DOHH2 (cell line): ENCODE data around the gene RSBN1.

Experiments used
- EZH2phosphoT487 ChIP-seq: fragments of 200-600 bp; sonication (generic); IDR thresholded peaks from 2 replicates; pipeline ENCODE4 v1.6.1; 2017; ENCODE audit warnings: borderline replicate concordance, mild to moderate bottlenecking, antibody characterized with exemption, low read length, moderate library complexity, mixed read lengths
- TF ChIP-seq, protein P1 (sequence below): fragments of 200-600 bp; sonication (generic); IDR thresholded peaks from one replicate; pipeline ENCODE4 v1.5.1; 2014; ENCODE audit warnings: antibody characterized with exemption, mild to moderate bottlenecking, low read depth, low read length; ENCODE audit not compliant: poor library complexity, severe bottlenecking

DNA sequence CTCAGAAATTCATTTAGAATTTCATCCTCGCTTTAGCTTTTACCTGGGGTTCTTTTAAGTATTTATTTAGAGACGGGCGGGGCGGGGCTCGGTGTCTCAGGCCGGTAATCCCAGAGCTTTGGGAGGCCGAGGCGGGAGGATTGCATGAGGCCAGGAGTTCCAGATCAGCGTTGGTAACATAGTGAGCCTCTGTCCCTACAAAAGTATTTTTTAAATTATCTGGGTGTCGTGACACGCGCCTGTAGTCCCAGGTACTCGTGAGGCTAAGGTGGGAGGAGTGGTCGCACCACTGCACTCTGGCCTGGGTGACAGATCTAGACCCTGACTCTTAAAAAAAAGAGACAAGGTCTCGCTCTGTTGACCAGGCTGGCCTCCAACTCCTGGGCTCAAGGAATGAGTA is 942 bp upstream of the RSBN1 start:
- TF ChIP-seq, protein P1, sequence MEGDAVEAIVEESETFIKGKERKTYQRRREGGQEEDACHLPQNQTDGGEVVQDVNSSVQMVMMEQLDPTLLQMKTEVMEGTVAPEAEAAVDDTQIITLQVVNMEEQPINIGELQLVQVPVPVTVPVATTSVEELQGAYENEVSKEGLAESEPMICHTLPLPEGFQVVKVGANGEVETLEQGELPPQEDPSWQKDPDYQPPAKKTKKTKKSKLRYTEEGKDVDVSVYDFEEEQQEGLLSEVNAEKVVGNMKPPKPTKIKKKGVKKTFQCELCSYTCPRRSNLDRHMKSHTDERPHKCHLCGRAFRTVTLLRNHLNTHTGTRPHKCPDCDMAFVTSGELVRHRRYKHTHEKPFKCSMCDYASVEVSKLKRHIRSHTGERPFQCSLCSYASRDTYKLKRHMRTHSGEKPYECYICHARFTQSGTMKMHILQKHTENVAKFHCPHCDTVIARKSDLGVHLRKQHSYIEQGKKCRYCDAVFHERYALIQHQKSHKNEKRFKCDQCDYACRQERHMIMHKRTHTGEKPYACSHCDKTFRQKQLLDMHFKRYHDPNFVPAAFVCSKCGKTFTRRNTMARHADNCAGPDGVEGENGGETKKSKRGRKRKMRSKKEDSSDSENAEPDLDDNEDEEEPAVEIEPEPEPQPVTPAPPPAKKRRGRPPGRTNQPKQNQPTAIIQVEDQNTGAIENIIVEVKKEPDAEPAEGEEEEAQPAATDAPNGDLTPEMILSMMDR: no peak
- TF ChIP-seq EZH2phosphoT487: no peak
